GM12878 (cell line): ENCODE data around the gene BAZ2B. TPM values are rescaled to one million over a fixed set of nuclear protein-coding genes. Genes with fewer than 3 reads are reported as not detected.

Experiments
- ATAC-seq: fragments of 200-7000 bp; cut with Tn5 transposase; 3 replicates; pipeline ENCODE4 v1.9.1; 2020; ENCODE audit warnings: mild to moderate bottlenecking, moderate library complexity
- BruUV-seq: library from RNA; stranded (reverse); fragments of 400-500 nt; replicated peaks from 2 replicates; lab custom pipeline; 2021; lab: Mats Ljungman, UMichigan
- CTCF ChIA-PET: fragments of 300-600 bp; sonication (Branson Sonifier 250); formaldehyde crosslinking; extraction: SDS; loops from one replicate; lab custom pipeline; 2021; ENCODE audit warnings: inconsistent platforms; lab: Yijun Ruan, JAX
- POLR2A ChIA-PET: fragments of 350-600 bp; formaldehyde crosslinking; extraction: SDS; loops from one replicate; lab custom pipeline; 2021; ENCODE audit warnings: inconsistent platforms; lab: Charles Lee
- RAD21 ChIA-PET: fragments of 300-600 bp; sonication (Branson Sonifier 250); formaldehyde crosslinking; loops from one replicate; lab custom pipeline; 2023; ENCODE audit warnings: antibody characterized with exemption; ENCODE audit not compliant: unreplicated experiment; lab: Charles Lee
- SMC1A ChIA-PET: fragments of 300-600 bp; sonication (Branson Sonifier 250); formaldehyde crosslinking; loops from one replicate; lab custom pipeline; 2023; ENCODE audit not compliant: unreplicated experiment, uncharacterized antibody; lab: Charles Lee
- DNase-seq: peaks from one replicate; pipeline ENCODE4 v3.0.0-alpha.2; 2011; ENCODE audit warnings: low read depth, low spot score
- FAIRE-seq: peaks from 3 replicates; lab custom pipeline; 2011; peaks lifted over from hg19 to GRCh38; lab: Jason Lieb, UNC
- H2AFZ ChIP-seq: 2 replicates; pipeline ENCODE4 v1.6.0; 2011; ENCODE audit warnings: low read depth, low read length, control low read depth; ENCODE audit not compliant: control insufficient read depth
- H3K27ac ChIP-seq: 2 replicates; pipeline ENCODE4 v1.5.1; 2011; ENCODE audit warnings: control low read depth; ENCODE audit not compliant: control insufficient read depth, insufficient read depth
- H3K27me3 ChIP-seq, 2 experiments: replicated peaks in 1 of 2; 2 replicates each; pipeline versions ENCODE4 v1.6.0 to v1.6.1; 2011; ENCODE audit warnings: low read length in 1 of 2; ENCODE audit not compliant: control insufficient read depth in 2 of 2, insufficient read depth in 2 of 2
- H3K36me3 ChIP-seq, 2 experiments: 2 replicates each; pipeline ENCODE4 v1.5.1; 2011; ENCODE audit warnings: low read length in 1 of 2; ENCODE audit not compliant: control insufficient read depth in 2 of 2, insufficient read depth in 2 of 2
- H3K4me1 ChIP-seq: 2 replicates; pipeline ENCODE4 v1.6.1; 2011; ENCODE audit warnings: mild to moderate bottlenecking, low read length, moderate library complexity, mixed read lengths; ENCODE audit not compliant: control insufficient read depth, insufficient read depth
- H3K4me2 ChIP-seq: 2 replicates; pipeline ENCODE4 v1.6.0; 2011; ENCODE audit warnings: control low read depth; ENCODE audit not compliant: control insufficient read depth, insufficient read depth
- H3K4me3 ChIP-seq: fragments of 200-600 bp; sonication (generic); 2 replicates; pipeline ENCODE4 v1.5.1; 2016
- H3K79me2 ChIP-seq: 2 replicates; pipeline ENCODE4 v1.6.0; 2011; ENCODE audit warnings: low read length; ENCODE audit not compliant: control insufficient read depth, insufficient read depth
- H3K9ac ChIP-seq: 2 replicates; pipeline ENCODE4 v1.8.0; 2011; ENCODE audit warnings: low read length, control low read depth, mixed read lengths; ENCODE audit not compliant: control insufficient read depth, insufficient read depth
- H3K9me3 ChIP-seq: replicated peaks from 3 replicates; pipeline ENCODE4 v1.5.1; 2011; ENCODE audit warnings: mild to moderate bottlenecking, low read length; ENCODE audit not compliant: control insufficient read depth, insufficient read depth
- H4K20me1 ChIP-seq: 2 replicates; pipeline ENCODE4 v1.6.0; 2011; ENCODE audit not compliant: control insufficient read depth, insufficient read depth
- BRCA1 ChIP-seq: IDR thresholded peaks from 2 replicates; pipeline ENCODE4 v1.6.1; 2011; ENCODE audit warnings: low read depth, low read length, improper control_type of control experiment
- CBX3 ChIP-seq: fragments of 200-600 bp; sonication (generic); IDR thresholded peaks from 2 replicates; pipeline ENCODE4 v1.6.1; 2016; ENCODE audit warnings: low read depth, borderline replicate concordance
- ESRRA ChIP-seq: IDR thresholded peaks from 2 replicates; pipeline ENCODE4 v1.6.1; 2012; ENCODE audit warnings: mild to moderate bottlenecking, low read length, improper control_type of control experiment
- FOXM1 ChIP-seq: IDR thresholded peaks from 2 replicates; pipeline ENCODE4 v1.6.1; 2012; ENCODE audit warnings: low read depth, mild to moderate bottlenecking, inconsistent platforms, low read length, moderate library complexity
- IRF4 ChIP-seq: IDR thresholded peaks from 2 replicates; pipeline ENCODE4 v1.6.1; 2011; ENCODE audit warnings: low read depth, low read length
- KAT2A ChIP-seq: conservative IDR thresholded peaks from 2 replicates; pipeline ENCODE4 v1.6.1; 2011; ENCODE audit warnings: low read depth, low read length; ENCODE audit not compliant: control insufficient read depth
- MLLT1 ChIP-seq: fragments of 450-650 bp; IDR thresholded peaks from 2 replicates; pipeline ENCODE4 v1.6.1; 2016; ENCODE audit warnings: mild to moderate bottlenecking
- MYC ChIP-seq: IDR thresholded peaks from 2 replicates; pipeline ENCODE4 v1.6.1; 2011; ENCODE audit warnings: mild to moderate bottlenecking, low read length, moderate library complexity, inconsistent platforms; ENCODE audit not compliant: insufficient read depth, insufficient replicate concordance, insufficient read length, severe bottlenecking
- NFYA ChIP-seq: IDR thresholded peaks from 2 replicates; pipeline ENCODE4 v1.6.1; 2011; ENCODE audit warnings: low read depth, mild to moderate bottlenecking, low read length, improper control_type of control experiment, borderline replicate concordance
- RAD51 ChIP-seq: fragments of 450-650 bp; IDR thresholded peaks from 2 replicates; pipeline ENCODE4 v1.6.1; 2016; ENCODE audit warnings: moderate library complexity, mild to moderate bottlenecking, inconsistent platforms
- RBBP5 ChIP-seq: fragments of 200-600 bp; sonication (generic); conservative IDR thresholded peaks from 2 replicates; pipeline ENCODE4 v1.6.1; 2016
- RELA ChIP-seq: fragments of 450-650 bp; IDR thresholded peaks from 2 replicates; pipeline ENCODE4 v1.8.0; 2014; ENCODE audit warnings: borderline replicate concordance; ENCODE audit not compliant: partially characterized antibody
- SREBF1 ChIP-seq: IDR thresholded peaks from 2 replicates; pipeline ENCODE4 v1.6.1; 2012; ENCODE audit warnings: mild to moderate bottlenecking, low read length
- STAT1 ChIP-seq: fragments of 450-650 bp; conservative IDR thresholded peaks from 2 replicates; pipeline ENCODE4 v1.6.1; 2014; ENCODE audit warnings: antibody characterized with exemption, mild to moderate bottlenecking
- ZNF207 ChIP-seq: fragments of 450-650 bp; IDR thresholded peaks from 2 replicates; pipeline ENCODE4 v1.6.1; 2014; ENCODE audit warnings: antibody characterized with exemption, mild to moderate bottlenecking, borderline replicate concordance
- WGBS: methylation state at CpG from one replicate; pipeline ENCODE4 v1.1.6; 2016; ENCODE audit warnings: low lambda C conversion rate; ENCODE audit not compliant: insufficient replicate concordance, insufficient coverage; ENCODE audit errors: missing lambda C conversion rate; 5-methylcytosine and 5-hydroxymethylcytosine counted together
- in situ Hi-C: fragments of 300-500 bp; cut with MboI; formaldehyde crosslinking; loops from 9 replicates; pipeline ENCODE4 v1.14.3; 2018; ENCODE audit warnings: mixed read lengths
- intact Hi-C: fragments of 100-400 bp; cut with micrococcal nuclease; formaldehyde crosslinking; loops from one replicate; pipeline ENCODE4 v1.14.2; 2022; ENCODE audit not compliant: unreplicated experiment
- polyA plus RNA-seq, 11 experiments: library from polyadenylated mRNA; depleted of rRNA in 4 of 11; unstranded in 6 of 11; stranded (reverse) in 5 of 11; fragments of >200 nt; fragmentation: Nextera tagmentation in 4 of 11; fragmentation: Illumina TruSeq in 1 of 11; extraction: Ambion mirVana in 4 of 11; extraction: Trizol in 1 of 11; gene quantifications; 1 replicate in 1 of 11; 2 replicates in 10 of 11; pipeline versions ENCODE4 v1.2.1 to v1.2.3, GENCODE V29; 2011 to 2016; ENCODE audit warnings: inconsistent platforms in 2 of 11, missing spikeins in 2 of 11, low read depth in 1 of 11
- total RNA-seq, 4 experiments: library from RNA; depleted of rRNA in 3 of 4; stranded (reverse); fragments of >200 nt in 3 of 4; fragmentation: Illumina TruSeq in 1 of 4; extraction: Trizol in 1 of 4; gene quantifications; 2 replicates each; pipeline versions ENCODE4 v1.2.1 to v1.2.3, GENCODE V29; 2013 to 2021
- TF ChIP-seq, protein P1 (sequence below): IDR thresholded peaks from 2 replicates; pipeline ENCODE4 v1.6.1; 2011; ENCODE audit warnings: mild to moderate bottlenecking, low read depth, low read length, moderate library complexity; ENCODE audit not compliant: insufficient replicate concordance
- TF ChIP-seq, protein P2 (sequence below): IDR thresholded peaks from 2 replicates; pipeline ENCODE4 v1.6.1; 2012; ENCODE audit warnings: mild to moderate bottlenecking, low read depth, low read length

BAZ2B gene
- total and polyA plus RNA-seq, 10 of the 15 experiments (the other 5 are each of a cell fraction or from before 2014, with no cell fraction given): 8.8 to 49.7 (median 24.7) TPM

DNA sequence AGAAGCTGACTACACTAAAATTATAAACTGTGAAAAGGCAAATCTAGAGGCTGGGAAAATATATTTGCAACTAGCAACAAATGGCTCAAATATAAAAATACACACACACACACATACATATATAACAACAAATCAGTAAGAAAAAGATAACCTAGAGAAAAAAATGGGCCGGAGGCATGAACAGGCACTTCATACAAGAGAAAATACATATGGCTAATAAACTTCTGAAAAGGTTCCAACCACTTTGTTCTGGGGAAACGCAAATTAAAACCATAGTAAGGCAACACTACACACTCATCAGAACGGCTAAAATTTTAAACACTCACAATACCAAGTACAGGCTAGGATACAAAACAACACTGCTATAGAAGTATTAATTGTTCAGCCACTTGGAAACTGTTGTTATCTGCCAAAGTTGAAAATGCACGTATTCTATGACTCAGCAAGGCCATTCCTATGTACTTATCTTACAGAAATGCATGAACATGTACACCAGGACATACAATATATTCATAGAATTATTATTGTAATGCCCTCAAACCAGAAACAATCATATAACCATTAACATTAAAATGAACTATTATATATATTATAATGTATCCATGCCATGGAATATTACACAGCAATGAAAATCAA is 345.5 kb downstream of the BAZ2B start:
- CTCF ChIA-PET: interaction anchor here (1.4 kb wide), 1 partner anchor 8 kb away, joined by 3 read pairs; no protein-coding TSS in a partner anchor
- ATAC-seq (no peak), FAIRE-seq (no peak), DNase-seq (no peak)
- Histone ChIP-seq H3K4me3 (no peak overlapping the region), H3K79me2 (no peaks in the 10 kb centered on the region), H3K9ac (no peak overlapping the region), H3K36me3 (no peaks in the 10 kb centered on the region), H4K20me1 (no peaks in the 10 kb centered on the region), H3K27me3 (no peaks in the 10 kb centered on the region), H3K4me1 (no peaks in the 10 kb centered on the region), H3K4me2 (no peak overlapping the region), H2AFZ (no peak overlapping the region), H3K9me3 (no peaks in the 10 kb centered on the region; the same call in 2 of the 3 replicates), H3K27ac (no peak overlapping the region)
- intact Hi-C loops (no loop called here), in situ Hi-C loops (no loop called here)
- POLR2A ChIA-PET: no interaction called here
- no peak for TF ChIP-seq KAT2A
- TF ChIP-seq MYC: no peak
- TF ChIP-seq SREBF1: no peak
- TF ChIP-seq FOXM1: no peak
- no peak for TF ChIP-seq IRF4
- no peak for TF ChIP-seq RAD51
- no peak for TF ChIP-seq RELA
- TF ChIP-seq, protein P1, sequence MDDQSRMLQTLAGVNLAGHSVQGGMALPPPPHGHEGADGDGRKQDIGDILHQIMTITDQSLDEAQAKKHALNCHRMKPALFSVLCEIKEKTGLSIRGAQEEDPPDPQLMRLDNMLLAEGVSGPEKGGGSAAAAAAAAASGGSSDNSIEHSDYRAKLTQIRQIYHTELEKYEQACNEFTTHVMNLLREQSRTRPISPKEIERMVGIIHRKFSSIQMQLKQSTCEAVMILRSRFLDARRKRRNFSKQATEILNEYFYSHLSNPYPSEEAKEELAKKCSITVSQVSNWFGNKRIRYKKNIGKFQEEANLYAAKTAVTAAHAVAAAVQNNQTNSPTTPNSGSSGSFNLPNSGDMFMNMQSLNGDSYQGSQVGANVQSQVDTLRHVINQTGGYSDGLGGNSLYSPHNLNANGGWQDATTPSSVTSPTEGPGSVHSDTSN: no peak
- TF ChIP-seq CBX3: no peak
- no peak for TF ChIP-seq ESRRA
- no peak for TF ChIP-seq BRCA1
- TF ChIP-seq STAT1: no peak
- no peak for TF ChIP-seq ZNF207
- TF ChIP-seq MLLT1: no peak
- TF ChIP-seq, protein P2, sequence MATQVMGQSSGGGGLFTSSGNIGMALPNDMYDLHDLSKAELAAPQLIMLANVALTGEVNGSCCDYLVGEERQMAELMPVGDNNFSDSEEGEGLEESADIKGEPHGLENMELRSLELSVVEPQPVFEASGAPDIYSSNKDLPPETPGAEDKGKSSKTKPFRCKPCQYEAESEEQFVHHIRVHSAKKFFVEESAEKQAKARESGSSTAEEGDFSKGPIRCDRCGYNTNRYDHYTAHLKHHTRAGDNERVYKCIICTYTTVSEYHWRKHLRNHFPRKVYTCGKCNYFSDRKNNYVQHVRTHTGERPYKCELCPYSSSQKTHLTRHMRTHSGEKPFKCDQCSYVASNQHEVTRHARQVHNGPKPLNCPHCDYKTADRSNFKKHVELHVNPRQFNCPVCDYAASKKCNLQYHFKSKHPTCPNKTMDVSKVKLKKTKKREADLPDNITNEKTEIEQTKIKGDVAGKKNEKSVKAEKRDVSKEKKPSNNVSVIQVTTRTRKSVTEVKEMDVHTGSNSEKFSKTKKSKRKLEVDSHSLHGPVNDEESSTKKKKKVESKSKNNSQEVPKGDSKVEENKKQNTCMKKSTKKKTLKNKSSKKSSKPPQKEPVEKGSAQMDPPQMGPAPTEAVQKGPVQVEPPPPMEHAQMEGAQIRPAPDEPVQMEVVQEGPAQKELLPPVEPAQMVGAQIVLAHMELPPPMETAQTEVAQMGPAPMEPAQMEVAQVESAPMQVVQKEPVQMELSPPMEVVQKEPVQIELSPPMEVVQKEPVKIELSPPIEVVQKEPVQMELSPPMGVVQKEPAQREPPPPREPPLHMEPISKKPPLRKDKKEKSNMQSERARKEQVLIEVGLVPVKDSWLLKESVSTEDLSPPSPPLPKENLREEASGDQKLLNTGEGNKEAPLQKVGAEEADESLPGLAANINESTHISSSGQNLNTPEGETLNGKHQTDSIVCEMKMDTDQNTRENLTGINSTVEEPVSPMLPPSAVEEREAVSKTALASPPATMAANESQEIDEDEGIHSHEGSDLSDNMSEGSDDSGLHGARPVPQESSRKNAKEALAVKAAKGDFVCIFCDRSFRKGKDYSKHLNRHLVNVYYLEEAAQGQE: no peak
- TF ChIP-seq RBBP5: no peak
- TF ChIP-seq NFYA: no peak
- WGBS: 98% methylated on average over 4 of the region's 4 CpGs
- RAD21 ChIA-PET: no interaction called here
- SMC1A ChIA-PET: interaction anchor here (0.7 to 1.1 kb wide), 2 partner anchors 26 to 344 kb away, joined by 3 read pairs; no protein-coding TSS in a partner anchor
- no TSS peak for BruUV-seq
